ENCODE data around the gene TCOF1.

Gene TCOF1

DNA sequence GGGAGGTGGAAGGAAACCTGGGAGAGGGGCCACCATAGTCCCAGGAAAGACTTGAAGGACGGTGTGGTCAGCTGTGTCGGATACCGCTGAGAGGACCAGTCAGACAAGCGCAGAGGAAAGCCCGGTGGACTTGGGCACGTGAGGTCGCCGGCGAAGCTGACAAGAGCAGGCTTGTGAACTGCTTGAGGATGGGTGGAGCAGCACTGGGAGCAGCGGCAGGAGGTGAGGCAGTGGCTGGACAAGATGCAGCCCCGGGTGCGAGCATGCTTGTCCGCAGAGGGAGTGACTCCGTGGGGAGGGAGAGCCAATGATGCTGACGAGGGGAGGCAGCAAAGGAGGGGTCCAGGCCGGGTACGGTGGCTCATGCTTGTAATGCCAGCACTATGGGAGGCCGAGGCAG, 73.6 kb downstream of the TCOF1 start:
- Histone ChIP-seq H3K9ac (ENCODE audit: low read depth, low read length) (no peak overlapping the region), H3K9me3 (ENCODE audit: insufficient read depth, low read depth, low read length) (no peaks in the 10 kb centered on the region), H3K4me3 (ENCODE audit: low read length) (no peak overlapping the region), H3K27ac (ENCODE audit: low read length) (no peak overlapping the region), H3K27me3 (ENCODE audit: insufficient read depth, low read length) (no peaks in the 10 kb centered on the region), H3K36me3 (ENCODE audit: insufficient read depth, low read depth, low read length) (no peaks in the 10 kb centered on the region), H3K4me1 (ENCODE audit: insufficient read depth, low read length) (no peaks in the 10 kb centered on the region)

DNA sequence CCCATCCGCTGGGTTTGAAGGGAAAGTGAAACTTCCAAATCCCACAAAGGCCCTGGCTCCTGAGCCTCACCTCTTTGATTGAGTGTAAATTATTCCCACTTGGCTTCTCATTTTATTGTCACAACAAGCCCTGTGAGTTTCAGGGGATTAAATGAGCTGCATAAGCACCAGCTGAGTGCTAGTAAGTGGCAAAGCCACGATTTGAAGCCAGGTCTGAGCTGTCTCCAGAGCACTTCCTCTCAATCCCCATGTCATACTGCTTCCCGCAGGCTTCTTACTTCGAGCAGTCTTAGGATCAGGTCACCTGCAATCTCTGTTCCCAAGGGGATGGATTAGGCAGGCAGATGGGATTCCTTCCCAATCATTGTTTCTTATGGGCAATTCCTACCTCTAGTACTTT, 74.1 kb downstream of the TCOF1 start:
- Histone ChIP-seq H3K27ac (ENCODE audit: low read length) (no peak overlapping the region), H3K36me3 (ENCODE audit: insufficient read depth, low read depth, low read length) (no peaks in the 10 kb centered on the region), H3K4me1 (ENCODE audit: insufficient read depth, low read length) (no peaks in the 10 kb centered on the region), H3K9ac (ENCODE audit: low read depth, low read length) (no peak overlapping the region), H3K9me3 (ENCODE audit: insufficient read depth, low read depth, low read length) (no peaks in the 10 kb centered on the region), H3K27me3 (ENCODE audit: insufficient read depth, low read length) (no peaks in the 10 kb centered on the region), H3K4me3 (ENCODE audit: low read length) (no peak overlapping the region)

DNA sequence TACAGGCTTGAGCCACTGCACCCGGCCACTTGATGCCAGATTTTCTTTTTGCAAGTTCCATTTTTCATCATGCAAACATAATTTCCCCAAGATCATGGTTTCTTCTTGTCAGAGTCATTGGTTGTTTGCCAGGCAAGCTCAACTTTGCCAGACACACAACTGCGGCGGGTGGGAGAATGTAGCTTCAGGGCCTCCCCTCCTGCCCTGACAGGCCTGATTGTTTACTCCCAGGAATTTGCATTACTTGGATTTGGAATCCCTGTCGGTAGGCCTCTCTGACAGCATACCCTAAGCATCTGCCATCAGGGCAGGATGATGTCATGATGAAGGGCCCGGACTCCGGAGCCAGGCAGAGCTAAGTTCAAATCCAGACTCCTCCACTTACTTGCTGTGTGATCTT, 77.0 kb downstream of the TCOF1 start:
- Histone ChIP-seq H3K4me3 (ENCODE audit: low read length) (no peak overlapping the region), H3K4me1 (ENCODE audit: insufficient read depth, low read length) (no peaks in the 10 kb centered on the region), H3K36me3 (ENCODE audit: insufficient read depth, low read depth, low read length) (no peaks in the 10 kb centered on the region), H3K27me3 (ENCODE audit: insufficient read depth, low read length) (no peaks in the 10 kb centered on the region), H3K9ac (ENCODE audit: low read depth, low read length) (no peak overlapping the region), H3K27ac (ENCODE audit: low read length) (no peak overlapping the region), H3K9me3 (ENCODE audit: insufficient read depth, low read depth, low read length) (no peaks in the 10 kb centered on the region)

DNA sequence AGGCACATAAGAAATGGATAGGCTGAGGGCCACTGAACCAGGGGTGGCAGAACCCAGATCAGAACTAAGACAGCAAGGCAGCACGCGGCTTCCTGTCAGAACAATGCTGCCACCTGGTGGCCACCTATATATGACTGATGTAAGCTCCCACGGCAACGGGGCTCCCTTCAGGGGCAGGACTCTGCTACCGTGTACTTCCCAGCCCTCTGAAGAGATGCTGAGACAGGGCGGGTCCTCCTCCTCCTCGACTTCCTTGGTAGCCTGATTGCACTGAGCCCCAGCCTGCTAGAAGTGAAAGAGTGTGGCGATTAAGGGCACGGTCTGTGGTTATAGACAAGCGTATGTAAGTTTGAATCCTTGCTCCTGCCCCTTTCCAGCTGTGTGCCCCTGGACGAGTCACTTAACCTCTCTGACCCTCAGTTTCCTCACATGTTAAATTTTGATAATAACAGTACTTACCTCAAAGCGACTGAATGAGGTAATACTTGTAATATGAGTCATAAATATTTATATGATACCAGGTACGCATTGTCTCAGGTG, 78.7 kb downstream of the TCOF1 start:
- H3K9me3 ChIP-seq (ENCODE audit: insufficient read depth, low read depth, low read length) = no peaks in the 10 kb centered on the region
- H3K4me3 ChIP-seq (ENCODE audit: low read length) = no peak overlapping the region
- H3K9ac ChIP-seq (ENCODE audit: low read depth, low read length) = no peak overlapping the region

DNA sequence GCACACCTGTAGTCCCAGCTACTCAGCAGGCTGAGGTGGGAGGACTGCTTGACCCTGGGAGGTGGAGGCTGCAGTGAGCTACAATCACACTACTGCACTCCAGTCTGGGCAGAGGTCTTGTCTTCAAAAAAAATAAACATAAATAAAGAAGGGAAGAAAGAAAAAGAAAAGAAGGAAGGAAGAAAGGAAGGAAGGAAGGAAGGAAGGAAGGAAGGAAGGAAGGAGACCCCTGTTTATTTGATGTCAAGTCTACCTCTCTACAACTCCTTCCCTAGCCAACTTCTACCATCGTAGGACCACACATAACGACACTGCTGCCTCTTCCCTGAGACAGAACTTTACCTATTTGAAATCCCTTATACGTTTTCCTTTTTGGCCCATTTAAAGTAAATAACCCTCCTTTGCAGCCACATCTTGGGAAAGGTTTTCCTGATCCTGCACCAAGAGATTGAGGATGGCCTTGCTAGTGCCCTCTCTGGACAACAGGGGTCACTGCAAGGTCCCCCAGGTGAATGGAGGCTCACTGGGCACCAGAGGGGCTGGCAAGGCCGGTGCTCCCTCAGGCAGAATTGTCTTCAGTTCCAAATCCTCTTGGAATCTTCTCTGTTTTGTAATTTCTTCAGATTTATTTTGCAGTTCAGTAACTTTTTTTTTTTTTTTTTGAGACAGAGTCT, 81.5 kb downstream of the TCOF1 start:
- H3K9me3 ChIP-seq (ENCODE audit: insufficient read depth, low read depth, low read length) = no peaks in the 10 kb centered on the region
- no peaks in the 10 kb centered on the region for H3K27me3 ChIP-seq (ENCODE audit: insufficient read depth, low read length)
- peaks cover 12% of the 10 kb centered on the region for H3K36me3 ChIP-seq (ENCODE audit: insufficient read depth, low read depth, low read length)
- no peak overlapping the region for H3K4me3 ChIP-seq (ENCODE audit: low read length)
- no peak overlapping the region for H3K27ac ChIP-seq (ENCODE audit: low read length)
- H3K9ac ChIP-seq (ENCODE audit: low read depth, low read length) = no peak overlapping the region
- H3K4me1 ChIP-seq (ENCODE audit: insufficient read depth, low read length) = peaks cover 6% of the 10 kb centered on the region; the same call in 1 of the 2 replicates

More for the DNA sequence above, 78.7 kb downstream of the TCOF1 start:
- Histone ChIP-seq H3K27me3 (ENCODE audit: insufficient read depth, low read length) (no peaks in the 10 kb centered on the region), H3K4me1 (ENCODE audit: insufficient read depth, low read length) (peaks cover 2% of the 10 kb centered on the region; the same call in 1 of the 2 replicates), H3K27ac (ENCODE audit: low read length) (no peak overlapping the region), H3K36me3 (ENCODE audit: insufficient read depth, low read depth, low read length) (no peaks in the 10 kb centered on the region)

DNA sequence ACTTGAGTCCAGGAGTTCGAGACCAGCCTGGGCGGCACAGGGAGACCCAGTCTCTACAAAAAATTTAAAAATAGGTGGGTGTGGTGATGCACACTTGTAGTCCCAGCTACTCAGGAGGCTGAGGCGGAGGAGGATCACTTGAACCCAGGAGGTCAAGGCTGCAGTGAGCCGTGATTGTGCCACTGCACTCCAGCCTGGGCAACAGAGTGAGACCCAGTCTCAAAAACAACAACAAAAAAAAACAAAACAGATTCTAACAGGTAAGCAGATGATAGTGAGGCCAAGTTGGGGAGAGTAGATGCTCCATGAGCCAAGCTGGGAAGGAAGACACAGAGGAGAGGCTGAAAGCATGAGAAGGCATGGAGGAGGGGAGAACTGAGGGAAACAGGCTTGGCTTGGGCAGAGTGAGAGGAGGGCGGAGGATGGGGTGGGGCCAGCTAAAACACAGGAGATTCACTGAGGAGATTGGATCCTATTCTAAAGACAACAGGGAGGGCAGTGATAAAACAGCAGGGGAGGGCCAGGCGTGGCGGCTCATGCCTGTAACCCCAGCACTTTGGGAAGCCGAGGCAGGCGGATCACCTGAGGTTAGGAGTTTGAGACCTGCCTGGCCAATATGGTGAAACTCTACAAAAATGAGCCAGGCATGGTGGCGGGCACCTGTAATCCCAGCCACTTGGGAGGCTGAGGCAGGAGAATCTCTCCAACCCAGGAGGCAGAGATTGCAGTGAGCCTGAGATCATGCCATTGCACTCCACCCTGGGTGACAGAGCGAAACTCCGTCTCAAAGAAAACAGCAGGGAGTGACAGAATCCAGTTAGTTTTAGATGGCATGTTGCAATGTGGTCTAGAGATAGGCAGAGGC, 83.7 kb downstream of the TCOF1 start:
- H3K27me3 ChIP-seq (ENCODE audit: insufficient read depth, low read length) = no peaks in the 10 kb centered on the region
- H3K36me3 ChIP-seq (ENCODE audit: insufficient read depth, low read depth, low read length) = peaks cover 34% of the 10 kb centered on the region
- no peak overlapping the region for H3K4me3 ChIP-seq (ENCODE audit: low read length)
- H3K27ac ChIP-seq (ENCODE audit: low read length) = no peak overlapping the region
- peaks cover 6% of the 10 kb centered on the region; the same call in 1 of the 2 replicates for H3K4me1 ChIP-seq (ENCODE audit: insufficient read depth, low read length)
- H3K9ac ChIP-seq (ENCODE audit: low read depth, low read length) = peak overlapping the region; percentile 47; the same call in 1 of the 2 replicates
- no peaks in the 10 kb centered on the region for H3K9me3 ChIP-seq (ENCODE audit: insufficient read depth, low read depth, low read length)

DNA sequence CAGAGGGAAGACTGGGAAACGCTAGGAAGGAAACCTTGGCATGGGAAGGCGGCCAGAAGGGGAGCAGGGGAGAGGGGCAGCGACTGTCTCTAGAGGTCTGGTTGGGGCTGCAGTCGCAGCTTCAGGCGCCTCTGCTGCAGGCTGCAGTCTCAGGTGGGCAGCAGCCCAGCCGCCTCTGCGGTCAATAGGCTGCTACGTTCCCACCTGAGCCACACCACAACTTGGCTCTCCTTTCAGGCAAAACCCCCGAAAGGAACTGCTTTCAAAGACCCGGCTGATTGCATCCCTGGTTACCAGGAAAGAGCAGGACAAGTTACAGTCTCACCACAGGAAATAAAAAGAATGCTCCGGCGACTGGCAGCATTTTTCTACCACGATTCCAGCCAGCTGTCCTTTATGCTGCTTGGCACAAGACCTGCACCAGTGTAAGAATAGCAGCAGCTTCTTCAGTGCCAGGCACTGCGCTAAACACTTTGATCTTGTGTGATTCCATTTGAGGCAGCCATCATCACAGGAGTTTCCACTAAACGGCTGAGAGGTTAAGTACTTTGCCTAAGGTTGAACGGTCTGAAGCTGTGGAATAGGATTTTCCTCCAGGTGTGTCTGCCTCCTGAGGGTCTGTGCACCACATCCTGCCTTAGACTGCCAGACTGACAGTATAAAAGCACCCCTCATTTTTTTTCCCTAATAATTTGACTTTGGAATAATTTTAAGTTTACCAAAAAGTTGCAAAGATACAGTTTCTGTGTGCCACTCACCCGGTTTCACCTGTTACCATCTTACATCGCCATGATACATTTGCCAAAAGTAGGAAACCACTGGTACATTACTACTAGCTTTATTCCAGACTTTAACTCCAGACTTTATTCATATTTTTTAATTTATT, 84.6 kb downstream of the TCOF1 start:
- H3K36me3 ChIP-seq (ENCODE audit: insufficient read depth, low read depth, low read length) = peaks cover 43% of the 10 kb centered on the region
- H3K4me3 ChIP-seq (ENCODE audit: low read length) = no peak overlapping the region
- H3K9me3 ChIP-seq (ENCODE audit: insufficient read depth, low read depth, low read length) = no peaks in the 10 kb centered on the region
- H3K4me1 ChIP-seq (ENCODE audit: insufficient read depth, low read length) = peaks cover 6% of the 10 kb centered on the region; the same call in 1 of the 2 replicates
- H3K27ac ChIP-seq (ENCODE audit: low read length) = no peak overlapping the region
- H3K27me3 ChIP-seq (ENCODE audit: insufficient read depth, low read length) = no peaks in the 10 kb centered on the region
- H3K9ac ChIP-seq (ENCODE audit: low read depth, low read length) = peak overlapping the region; percentile 47; the same call in 1 of the 2 replicates

DNA sequence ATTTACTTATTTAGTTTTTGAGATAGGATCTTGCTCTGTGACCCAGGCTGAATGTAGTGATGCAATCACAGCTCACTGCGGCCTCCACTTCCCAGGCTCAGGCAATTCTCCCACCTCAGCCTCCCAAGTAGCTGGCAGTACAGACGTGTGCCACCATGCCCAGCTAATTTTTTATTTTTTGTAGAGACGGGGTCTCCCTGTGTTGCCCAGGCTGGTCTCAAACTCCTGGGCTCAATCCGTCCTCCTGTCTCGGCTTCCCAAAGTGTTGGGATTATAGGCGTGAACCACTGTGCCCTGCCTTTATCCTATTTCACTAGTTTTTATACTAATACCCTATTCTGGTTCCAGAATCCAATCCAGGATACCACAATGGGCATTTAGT, 85.2 kb downstream of the TCOF1 start:
- H3K27ac ChIP-seq (ENCODE audit: low read length) = no peak overlapping the region
- no peak overlapping the region for H3K9ac ChIP-seq (ENCODE audit: low read depth, low read length)
- H3K4me1 ChIP-seq (ENCODE audit: insufficient read depth, low read length) = peaks cover 10% of the 10 kb centered on the region; the same call in 1 of the 2 replicates
- H3K9me3 ChIP-seq (ENCODE audit: insufficient read depth, low read depth, low read length) = no peaks in the 10 kb centered on the region
- peaks cover 49% of the 10 kb centered on the region for H3K36me3 ChIP-seq (ENCODE audit: insufficient read depth, low read depth, low read length)
- no peak overlapping the region for H3K4me3 ChIP-seq (ENCODE audit: low read length)
- no peaks in the 10 kb centered on the region for H3K27me3 ChIP-seq (ENCODE audit: insufficient read depth, low read length)

DNA sequence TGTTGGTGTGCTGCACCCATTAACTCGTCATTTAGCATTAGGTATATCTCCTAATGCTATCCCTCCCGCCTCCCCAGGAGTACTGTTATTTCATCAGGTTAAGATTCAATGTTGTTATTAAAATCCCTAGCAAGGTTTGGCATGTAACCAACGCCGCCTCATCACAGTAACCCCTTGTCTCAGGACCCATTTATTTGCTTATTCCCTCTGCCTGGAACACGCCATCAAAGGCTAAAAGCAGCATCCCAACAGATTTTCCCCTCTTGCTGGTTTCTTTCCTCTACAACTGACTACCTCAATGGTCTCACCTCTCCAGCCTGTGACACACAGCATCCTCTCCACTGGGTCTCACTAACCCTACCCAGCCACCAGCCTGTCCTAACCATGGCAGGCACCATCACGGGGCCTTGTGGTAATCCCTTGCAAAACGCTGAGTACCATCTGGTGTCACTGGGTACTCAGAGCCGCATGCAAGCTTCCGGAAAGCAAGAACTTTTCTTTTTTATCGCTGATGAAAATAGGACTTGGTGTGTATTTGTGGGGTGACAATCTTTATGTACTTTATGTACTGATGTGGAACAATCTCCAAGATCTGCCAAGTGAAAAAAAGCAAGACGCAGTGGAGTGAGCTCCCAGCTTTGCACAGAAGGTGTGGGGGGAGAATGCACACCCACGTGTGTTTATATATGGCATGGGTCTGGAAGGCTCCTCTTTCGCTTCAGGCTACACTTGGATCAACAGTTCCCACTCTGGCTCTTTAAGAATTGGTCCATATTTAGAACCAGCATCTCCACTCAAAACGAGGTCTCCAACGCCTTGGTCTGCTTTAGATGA, 86.0 kb downstream of the TCOF1 start:
- no peaks in the 10 kb centered on the region for H3K27me3 ChIP-seq (ENCODE audit: insufficient read depth, low read length)
- no peak overlapping the region for H3K27ac ChIP-seq (ENCODE audit: low read length)
- H3K4me3 ChIP-seq (ENCODE audit: low read length) = no peak overlapping the region
- H3K9me3 ChIP-seq (ENCODE audit: insufficient read depth, low read depth, low read length) = no peaks in the 10 kb centered on the region
- H3K36me3 ChIP-seq (ENCODE audit: insufficient read depth, low read depth, low read length) = peaks cover 57% of the 10 kb centered on the region
- no peak overlapping the region for H3K9ac ChIP-seq (ENCODE audit: low read depth, low read length)
- H3K4me1 ChIP-seq (ENCODE audit: insufficient read depth, low read length) = peaks cover 16% of the 10 kb centered on the region; the same call in 1 of the 2 replicates

DNA sequence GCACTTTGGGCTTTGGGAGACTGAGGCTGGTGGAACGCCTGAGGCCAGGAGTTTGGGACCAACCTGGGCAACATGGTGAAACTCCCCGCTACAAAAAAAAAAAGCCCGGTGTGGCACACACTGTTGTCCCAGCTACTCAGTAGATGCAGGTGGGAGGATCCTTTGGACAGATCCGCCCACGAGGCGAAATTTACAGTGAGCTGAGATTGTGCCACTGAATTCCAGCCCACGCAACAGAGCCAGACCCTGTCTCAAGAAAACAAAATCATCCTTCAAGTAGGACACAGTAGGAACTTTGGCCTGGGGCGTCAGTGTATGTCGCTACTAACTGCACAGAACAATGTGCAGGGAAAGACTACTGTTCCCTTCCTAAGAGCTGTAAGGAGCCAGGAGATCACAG, 87.3 kb downstream of the TCOF1 start:
- peaks cover 16% of the 10 kb centered on the region; the same call in 1 of the 2 replicates for H3K4me1 ChIP-seq (ENCODE audit: insufficient read depth, low read length)
- H3K9me3 ChIP-seq (ENCODE audit: insufficient read depth, low read depth, low read length) = no peaks in the 10 kb centered on the region
- no peak overlapping the region for H3K27ac ChIP-seq (ENCODE audit: low read length)
- H3K36me3 ChIP-seq (ENCODE audit: insufficient read depth, low read depth, low read length) = peaks cover 66% of the 10 kb centered on the region
- H3K4me3 ChIP-seq (ENCODE audit: low read length) = no peak overlapping the region
- H3K27me3 ChIP-seq (ENCODE audit: insufficient read depth, low read length) = no peaks in the 10 kb centered on the region
- H3K9ac ChIP-seq (ENCODE audit: low read depth, low read length) = no peak overlapping the region

All from iPS-20b (cell line).